ENCODE results near the gene TSEN54.
A peak's percentile ranks its signal among the peaks of the same experiment; 100 is the strongest.
"Not testable (repeated sequence)": the region's sequence is repeated elsewhere in the genome, so short reads cannot be mapped to it uniquely, and the experiment has no call there.

Gene TSEN54

GRCh38 chr17:75505640-75506039, 10.7 kb upstream of the TSEN54 start:
- DNase-seq = no peak

DNA sequence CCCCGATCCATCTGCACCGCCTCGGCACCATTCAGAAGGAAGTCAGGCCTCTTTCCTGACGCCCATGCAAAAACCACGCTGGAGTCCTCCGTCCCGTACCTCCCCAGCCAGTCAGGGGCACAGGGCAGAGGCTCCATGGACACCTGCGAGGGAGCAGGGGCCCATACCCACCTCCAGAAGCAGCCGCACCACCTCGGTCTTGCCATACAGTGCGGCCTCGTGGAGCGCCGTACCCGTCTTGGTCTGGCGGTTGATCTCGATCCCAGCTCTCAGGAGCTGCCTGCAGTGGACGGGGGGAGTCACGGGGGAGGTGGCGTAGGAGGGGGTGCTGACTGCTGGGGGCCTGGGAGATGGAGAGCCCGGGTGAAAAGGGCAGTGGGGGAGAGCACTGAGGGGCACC, 10.2 kb upstream of the TSEN54 start:
- DNase-seq = no peak

DNA sequence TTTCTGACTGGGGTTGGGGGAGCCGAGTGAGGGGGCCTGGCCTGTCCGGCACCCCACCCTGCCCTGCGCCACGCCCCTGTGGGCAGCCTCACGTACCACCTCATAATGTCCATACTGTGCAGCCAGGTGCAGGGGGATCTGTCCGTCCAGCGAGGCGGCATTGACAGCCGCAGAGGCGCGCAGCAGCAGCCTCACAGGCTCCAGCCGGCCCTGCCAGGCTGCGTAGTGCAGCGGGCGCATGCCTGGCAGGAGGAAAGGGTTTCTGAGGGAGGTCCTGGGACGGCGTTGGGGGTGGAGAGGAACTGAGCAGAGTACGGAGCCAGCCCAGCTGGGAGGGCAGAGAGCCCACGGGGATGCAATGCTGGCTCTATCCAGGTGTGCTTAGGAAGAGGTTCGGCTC, 9.4 kb upstream of the TSEN54 start:
- no peak for DNase-seq

GRCh38 chr17:75507733-75508719, 8.3 kb upstream of the TSEN54 start:
- no peak for DNase-seq

DNA sequence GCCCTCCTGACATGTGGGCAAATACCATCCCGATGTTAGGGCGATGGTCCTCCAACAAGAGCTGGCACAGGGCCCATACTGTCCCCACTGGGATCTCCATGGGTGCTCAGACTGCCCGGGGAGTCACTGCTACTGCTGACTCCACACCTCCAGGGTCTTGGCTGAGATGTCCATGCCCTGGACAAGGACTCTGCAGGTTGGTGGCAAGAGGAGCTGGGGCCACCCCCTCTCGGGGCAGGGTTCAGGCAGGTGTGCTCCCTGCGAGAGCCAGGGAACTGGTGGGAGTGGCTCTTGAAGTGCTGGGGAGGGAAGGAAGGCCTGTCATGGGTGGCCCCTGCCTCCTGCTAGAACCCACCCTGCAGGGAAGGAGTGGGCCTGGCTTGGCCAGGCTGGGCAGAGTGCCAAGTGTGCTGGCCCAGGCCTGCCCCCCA, 7.4 kb upstream of the TSEN54 start:
- DNase-seq = no peak

- DNase-seq = no peak
These were observed 6.6 kb upstream of the TSEN54 start for GRCh38 chr17:75509528-75510258.

GRCh38 chr17:75511270-75511609, 5.1 kb upstream of the TSEN54 start:
- no peak for DNase-seq

GRCh38 chr17:75511610-75512575, 4.4 kb upstream of the TSEN54 start:
- DNase-seq = peak; percentile 44

DNA sequence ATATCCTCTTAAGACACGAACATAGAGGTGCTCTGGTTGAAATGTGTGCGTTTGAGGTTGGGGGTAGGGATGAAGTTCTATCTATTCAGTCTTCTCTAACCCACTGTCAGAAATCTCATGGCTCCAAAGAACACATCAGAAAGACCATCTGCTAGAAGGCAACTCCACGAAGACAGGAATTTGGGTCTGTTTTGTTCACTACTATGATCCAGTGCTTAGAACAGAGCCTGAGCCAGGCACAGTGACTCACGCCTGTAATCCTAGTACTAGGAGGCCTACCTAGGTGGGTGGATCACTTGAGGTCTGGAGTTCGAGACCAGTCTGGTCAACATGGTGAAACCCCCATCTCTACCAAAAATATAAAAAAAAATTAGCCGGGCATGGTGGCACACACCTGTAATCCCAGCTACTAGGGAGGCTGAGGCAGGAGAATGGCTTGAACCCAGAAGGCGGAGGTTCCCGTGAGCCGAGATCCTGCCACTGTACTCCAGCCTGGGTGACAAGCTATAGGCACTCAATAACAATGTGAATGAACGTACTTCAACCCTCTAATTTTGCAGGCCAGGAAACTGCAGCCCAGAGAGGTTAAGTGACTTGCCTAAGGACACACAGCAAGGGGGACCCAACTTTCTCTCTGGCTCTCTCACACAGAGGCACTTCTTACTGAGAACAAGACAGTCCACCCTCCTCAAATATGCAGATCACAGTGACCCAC, 3.2 kb upstream of the TSEN54 start:
- no peak for DNase-seq

GRCh38 chr17:75513641-75514000, 2.7 kb upstream of the TSEN54 start:
- no peak for DNase-seq

DNA sequence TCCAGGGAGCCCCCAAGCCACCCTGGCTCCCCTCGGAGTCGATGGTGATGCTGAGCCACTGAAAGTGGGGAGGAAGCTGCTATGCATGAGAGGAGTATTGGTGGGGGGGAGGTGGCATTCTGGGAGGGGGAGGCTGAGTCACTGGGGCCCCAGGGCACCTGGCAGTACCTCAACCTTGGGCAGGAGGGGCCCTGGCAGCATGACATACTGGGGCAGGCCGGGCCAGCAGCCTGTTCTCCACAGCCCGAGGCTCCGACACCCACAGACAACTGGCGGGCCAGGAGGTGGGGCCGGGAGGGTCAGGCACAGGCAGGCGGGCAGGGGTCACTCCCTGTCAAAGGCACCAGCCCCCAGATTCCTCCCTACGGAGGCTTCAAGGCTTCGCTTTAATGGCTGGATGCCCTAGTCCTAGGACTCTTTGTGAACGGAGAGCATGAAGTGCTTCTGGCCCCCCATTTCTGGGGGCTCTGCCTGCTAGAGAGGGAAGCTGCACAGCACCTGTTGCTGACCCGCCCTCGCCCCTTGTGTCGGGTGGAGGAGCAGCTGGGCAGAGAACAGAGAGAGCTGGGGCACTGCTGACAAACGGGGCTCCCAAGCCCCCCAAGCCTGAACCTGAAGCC, 1.9 kb upstream of the TSEN54 start:
- DNase-seq = no peak

- no peak for DNase-seq
These were observed 1.3 kb upstream of the TSEN54 start for GRCh38 chr17:75514919-75515495.

- DNase-seq = peak; percentile 84
These were observed 653 bp upstream of the TSEN54 start, which contains the start of gene CASKIN2 for GRCh38 chr17:75515496-75516254. Gene CASKIN2 (minus strand): TSS chr17:75515537. CDS start chr17:75513804, 1,733 bp downstream.

- DNase-seq = peak; percentile 12
These were observed 430 bp downstream of the TSEN54 start for GRCh38 chr17:75516619-75517296.

GRCh38 chr17:75517297-75517865, 1.1 kb downstream of the TSEN54 start:
- DNase-seq = no peak

DNA sequence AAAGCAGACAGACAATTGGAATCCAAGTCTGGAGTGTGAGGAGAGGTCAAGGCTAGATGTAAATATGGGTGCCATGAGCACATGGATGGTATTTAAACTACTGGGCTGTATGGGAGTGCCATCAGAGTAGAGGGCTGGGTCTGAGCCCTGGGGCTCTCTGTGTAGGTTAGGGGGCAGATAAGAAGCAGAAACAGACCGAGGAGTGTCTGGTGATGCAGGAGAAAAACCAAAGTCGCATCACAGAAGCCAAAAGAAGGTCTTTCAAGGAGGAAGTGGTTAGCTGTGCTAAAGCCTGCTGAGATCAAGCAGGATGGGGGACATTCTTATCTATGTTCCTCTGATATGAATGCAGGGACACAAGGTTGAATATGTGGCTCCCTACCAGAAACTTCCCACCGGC, 1.9 kb downstream of the TSEN54 start:
- no peak for DNase-seq

DNA sequence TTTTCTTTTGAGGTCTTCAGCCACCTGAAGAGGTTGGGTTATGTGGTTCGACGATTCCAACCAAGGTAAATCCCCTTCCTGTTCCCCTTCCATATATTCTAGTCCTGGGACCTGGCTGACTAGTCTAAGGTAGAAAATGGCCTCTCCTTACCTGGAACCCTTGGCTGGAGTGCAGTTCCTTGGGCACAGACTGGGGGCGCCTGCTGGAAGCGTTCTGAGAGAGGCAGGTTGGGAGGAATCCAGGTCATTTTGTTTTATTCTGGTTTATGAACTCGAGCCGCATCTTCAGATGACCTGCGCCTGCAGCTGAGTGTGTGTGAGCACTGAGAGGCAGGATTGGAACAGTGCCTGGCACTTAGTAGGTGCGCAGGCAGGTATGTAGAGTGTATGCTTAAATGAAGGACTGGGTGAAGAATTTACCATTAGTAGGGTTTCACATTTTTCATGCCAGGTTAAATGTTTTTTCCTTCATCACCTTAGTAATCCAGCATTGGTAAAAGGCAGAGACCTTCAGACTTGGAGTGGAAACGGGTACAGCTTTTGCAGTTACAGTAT, 2.7 kb downstream of the TSEN54 start:
- no peak for DNase-seq

- not testable (repeated sequence) for DNase-seq
These were observed 4.1 kb downstream of the TSEN54 start for GRCh38 chr17:75520413-75520812.

- DNase-seq = no peak
These were observed 5.0 kb downstream of the TSEN54 start for GRCh38 chr17:75521290-75521689.

Measured in NCI-H510A (cell line).